ENCODE results near the gene PRIMPOL. TPM values are rescaled to one million over a fixed set of nuclear protein-coding genes. Genes with fewer than 3 reads are reported as not detected.
"Not testable (repeated sequence)": the region's sequence is repeated elsewhere in the genome, so short reads cannot be mapped to it uniquely, and the experiment has no call there.

Gene PRIMPOL
- total RNA-seq, 1 donor from 2014 or later: 16.4 TPM

- H3K36me3 Mint-ChIP-seq (ENCODE audit: low read depth): peaks cover 63% of the 10 kb centered on the region
- not testable (repeated sequence) for H3K9me3 Mint-ChIP-seq; H3K27me3 Mint-ChIP-seq (ENCODE audit: insufficient read depth); DNase-seq (ENCODE audit: low spot score)
- intact Hi-C loops (cut with micrococcal nuclease): loop anchor here (2.0 kb wide), 3 partner anchors 24 to 50 kb away; partner anchors contain the start of genes CASP3 and PRIMPOL
- peaks cover 38% of the 10 kb centered on the region for H3K4me1 Mint-ChIP-seq (ENCODE audit: low read depth)
- peak overlapping the region; percentile 49 for H3K4me3 Mint-ChIP-seq
- H3K27ac Mint-ChIP-seq: peak overlapping the region; percentile 88
Observed at GRCh38 chr4:184624504-184624903, 25.0 kb upstream of the PRIMPOL start.

GRCh38 chr4:184624972-184625554, 24.5 kb upstream of the PRIMPOL start:
- Mint-ChIP-seq H3K36me3 (ENCODE audit: low read depth) (peaks cover 68% of the 10 kb centered on the region), H3K27me3 (ENCODE audit: insufficient read depth) (no peaks in the 10 kb centered on the region), H3K9me3 (no peaks in the 10 kb centered on the region), H3K4me3 (peak overlapping the region; percentile 49), H3K27ac (peak overlapping the region; percentile 88), H3K4me1 (ENCODE audit: low read depth) (peaks cover 38% of the 10 kb centered on the region)
- intact Hi-C loops (cut with micrococcal nuclease): loop anchor here (1.0 to 2.0 kb wide), 4 partner anchors 24 to 361 kb away; partner anchors contain the start of genes CASP3 and PRIMPOL
- DNase-seq (ENCODE audit: low spot score): no peak

- intact Hi-C loops (cut with micrococcal nuclease): loop anchor here (1.0 to 2.0 kb wide), 4 partner anchors 23 to 362 kb away; partner anchors contain the start of genes CASP3 and PRIMPOL
- H3K9me3 Mint-ChIP-seq; DNase-seq (ENCODE audit: low spot score); H3K27me3 Mint-ChIP-seq (ENCODE audit: insufficient read depth): not testable (repeated sequence)
- H3K36me3 Mint-ChIP-seq (ENCODE audit: low read depth): peaks cover 72% of the 10 kb centered on the region
- peak overlapping the region; percentile 88 for H3K27ac Mint-ChIP-seq
- peaks cover 38% of the 10 kb centered on the region for H3K4me1 Mint-ChIP-seq (ENCODE audit: low read depth)
- H3K4me3 Mint-ChIP-seq: peak overlapping the region; percentile 15
Observed at GRCh38 chr4:184625783-184626596, 23.5 kb upstream of the PRIMPOL start.

- peaks cover 76% of the 10 kb centered on the region for H3K36me3 Mint-ChIP-seq (ENCODE audit: low read depth)
- peaks cover 42% of the 10 kb centered on the region for H3K4me1 Mint-ChIP-seq (ENCODE audit: low read depth)
- H3K9me3 Mint-ChIP-seq: no peaks in the 10 kb centered on the region
- H3K4me3 Mint-ChIP-seq: no peak overlapping the region
- H3K27me3 Mint-ChIP-seq (ENCODE audit: insufficient read depth): no peaks in the 10 kb centered on the region
- DNase-seq (ENCODE audit: low spot score): no peak
- no peak overlapping the region for H3K27ac Mint-ChIP-seq
- intact Hi-C loops (cut with micrococcal nuclease): no loop called here
Observed at GRCh38 chr4:184628103-184628502, 21.4 kb upstream of the PRIMPOL start.

GRCh38 chr4:184632842-184633241, 16.7 kb upstream of the PRIMPOL start:
- DNase-seq (ENCODE audit: low spot score): no peak
- no peaks in the 10 kb centered on the region for H3K27me3 Mint-ChIP-seq (ENCODE audit: insufficient read depth)
- H3K27ac Mint-ChIP-seq: peak overlapping the region; percentile 6
- intact Hi-C loops (cut with micrococcal nuclease): no loop called here
- peaks cover 79% of the 10 kb centered on the region for H3K36me3 Mint-ChIP-seq (ENCODE audit: low read depth)
- H3K4me1 Mint-ChIP-seq (ENCODE audit: low read depth): peaks cover 26% of the 10 kb centered on the region
- H3K4me3 Mint-ChIP-seq: no peak overlapping the region
- no peaks in the 10 kb centered on the region for H3K9me3 Mint-ChIP-seq

- no peaks in the 10 kb centered on the region for H3K27me3 Mint-ChIP-seq (ENCODE audit: insufficient read depth)
- intact Hi-C loops (cut with micrococcal nuclease): loop anchor here (1.0 kb wide), 1 partner anchor 8 kb away; no protein-coding TSS in a partner anchor
Observed at GRCh38 chr4:184635381-184635780, 14.2 kb upstream of the PRIMPOL start.

GRCh38 chr4:184636144-184636543, 13.4 kb upstream of the PRIMPOL start:
- no peak overlapping the region for H3K4me3 Mint-ChIP-seq

More at GRCh38 chr4:184635381-184635780, 14.2 kb upstream of the PRIMPOL start:
- H3K36me3 Mint-ChIP-seq (ENCODE audit: low read depth): peaks cover 76% of the 10 kb centered on the region
- H3K4me1 Mint-ChIP-seq (ENCODE audit: low read depth): peaks cover 40% of the 10 kb centered on the region
- no peaks in the 10 kb centered on the region for H3K9me3 Mint-ChIP-seq
- no peak for DNase-seq (ENCODE audit: low spot score)
- H3K4me3 Mint-ChIP-seq: no peak overlapping the region
- H3K27ac Mint-ChIP-seq: no peak overlapping the region

GRCh38 chr4:184636897-184637296, 12.6 kb upstream of the PRIMPOL start:
- Mint-ChIP-seq H3K9me3 (no peaks in the 10 kb centered on the region), H3K4me3 (no peak overlapping the region), H3K27ac (no peak overlapping the region), H3K27me3 (ENCODE audit: insufficient read depth) (no peaks in the 10 kb centered on the region), H3K4me1 (ENCODE audit: low read depth) (peaks cover 52% of the 10 kb centered on the region), H3K36me3 (ENCODE audit: low read depth) (peaks cover 81% of the 10 kb centered on the region)
- no peak for DNase-seq (ENCODE audit: low spot score)
- intact Hi-C loops (cut with micrococcal nuclease): no loop called here

More at GRCh38 chr4:184636144-184636543, 13.4 kb upstream of the PRIMPOL start:
- intact Hi-C loops (cut with micrococcal nuclease): no loop called here
- peaks cover 78% of the 10 kb centered on the region for H3K36me3 Mint-ChIP-seq (ENCODE audit: low read depth)
- H3K9me3 Mint-ChIP-seq: no peaks in the 10 kb centered on the region
- peaks cover 47% of the 10 kb centered on the region for H3K4me1 Mint-ChIP-seq (ENCODE audit: low read depth)
- no peak overlapping the region for H3K27ac Mint-ChIP-seq
- DNase-seq (ENCODE audit: low spot score): no peak
- H3K27me3 Mint-ChIP-seq (ENCODE audit: insufficient read depth): no peaks in the 10 kb centered on the region

- H3K9me3 Mint-ChIP-seq: no peaks in the 10 kb centered on the region
- no peak overlapping the region for H3K4me3 Mint-ChIP-seq
- peak overlapping the region; percentile 59 for H3K27ac Mint-ChIP-seq
- peaks cover 71% of the 10 kb centered on the region for H3K4me1 Mint-ChIP-seq (ENCODE audit: low read depth)
- no peak for DNase-seq (ENCODE audit: low spot score)
- intact Hi-C loops (cut with micrococcal nuclease): no loop called here
- no peaks in the 10 kb centered on the region for H3K27me3 Mint-ChIP-seq (ENCODE audit: insufficient read depth)
- H3K36me3 Mint-ChIP-seq (ENCODE audit: low read depth): peaks cover 69% of the 10 kb centered on the region
Observed at GRCh38 chr4:184641022-184641421, 8.5 kb upstream of the PRIMPOL start.

GRCh38 chr4:184641451-184641850, 8.1 kb upstream of the PRIMPOL start:
- peak overlapping the region; percentile 76 for H3K27ac Mint-ChIP-seq
- no peak for DNase-seq (ENCODE audit: low spot score)
- no peaks in the 10 kb centered on the region for H3K27me3 Mint-ChIP-seq (ENCODE audit: insufficient read depth)
- peaks cover 69% of the 10 kb centered on the region for H3K36me3 Mint-ChIP-seq (ENCODE audit: low read depth)
- H3K4me1 Mint-ChIP-seq (ENCODE audit: low read depth): peaks cover 75% of the 10 kb centered on the region
- no peak overlapping the region for H3K4me3 Mint-ChIP-seq
- intact Hi-C loops (cut with micrococcal nuclease): no loop called here
- H3K9me3 Mint-ChIP-seq: no peaks in the 10 kb centered on the region

GRCh38 chr4:184643731-184644130, 5.8 kb upstream of the PRIMPOL start:
- no peaks in the 10 kb centered on the region for H3K27me3 Mint-ChIP-seq (ENCODE audit: insufficient read depth)
- no peak for DNase-seq (ENCODE audit: low spot score)
- peaks cover 70% of the 10 kb centered on the region for H3K36me3 Mint-ChIP-seq (ENCODE audit: low read depth)
- no peaks in the 10 kb centered on the region for H3K9me3 Mint-ChIP-seq
- intact Hi-C loops (cut with micrococcal nuclease): loop anchor here (1.0 kb wide), 1 partner anchor 8 kb away; no protein-coding TSS in a partner anchor
- peak overlapping the region; percentile 78 for H3K4me3 Mint-ChIP-seq
- H3K4me1 Mint-ChIP-seq (ENCODE audit: low read depth): peaks cover 88% of the 10 kb centered on the region
- H3K27ac Mint-ChIP-seq: peak overlapping the region; percentile 60

- Mint-ChIP-seq H3K9me3 (no peaks in the 10 kb centered on the region), H3K27ac (peak overlapping the region; percentile 73), H3K4me1 (ENCODE audit: low read depth) (peaks cover 78% of the 10 kb centered on the region), H3K36me3 (ENCODE audit: low read depth) (peaks cover 62% of the 10 kb centered on the region), H3K27me3 (ENCODE audit: insufficient read depth) (no peaks in the 10 kb centered on the region), H3K4me3 (peak overlapping the region; percentile 66)
- DNase-seq (ENCODE audit: low spot score): no peak
- intact Hi-C loops (cut with micrococcal nuclease): loop anchor here (5.0 kb wide), 3 partner anchors 318 to 987 kb away; partner anchors contain the start of genes RWDD4, SLC25A4 and TRAPPC11
Observed at GRCh38 chr4:184644553-184645307, 4.8 kb upstream of the PRIMPOL start.
